HG02798 (cell line): ENCODE results near the gene EXD1.
A peak's percentile ranks its signal among the peaks of the same experiment; 100 is the strongest.
"Not testable (repeated sequence)": the region's sequence is repeated elsewhere in the genome, so short reads cannot be mapped to it uniquely, and the experiment has no call there.

ENCODE experiments used
- ATAC-seq: cut with Tn5 transposase; IDR thresholded peaks from one replicate; pipeline ENCODE4 v1.9.1; 2021; ENCODE audit warnings: mild to moderate bottlenecking; ENCODE audit not compliant: unreplicated experiment, poor library complexity

EXD1 gene, protein sequence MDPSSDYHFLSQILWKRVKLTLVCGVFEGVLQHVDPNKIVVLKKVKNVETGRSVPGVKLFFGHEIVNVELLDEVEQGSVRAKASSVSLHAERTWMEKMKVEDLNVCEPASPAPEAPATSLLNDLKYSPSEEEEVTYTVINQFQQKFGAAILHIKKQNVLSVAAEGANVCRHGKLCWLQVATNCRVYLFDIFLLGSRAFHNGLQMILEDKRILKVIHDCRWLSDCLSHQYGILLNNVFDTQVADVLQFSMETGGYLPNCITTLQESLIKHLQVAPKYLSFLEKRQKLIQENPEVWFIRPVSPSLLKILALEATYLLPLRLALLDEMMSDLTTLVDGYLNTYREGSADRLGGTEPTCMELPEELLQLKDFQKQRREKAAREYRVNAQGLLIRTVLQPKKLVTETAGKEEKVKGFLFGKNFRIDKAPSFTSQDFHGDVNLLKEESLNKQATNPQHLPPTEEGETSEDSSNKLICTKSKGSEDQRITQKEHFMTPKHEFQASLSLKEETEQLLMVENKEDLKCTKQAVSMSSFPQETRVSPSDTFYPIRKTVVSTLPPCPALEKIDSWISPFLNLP

DNA sequence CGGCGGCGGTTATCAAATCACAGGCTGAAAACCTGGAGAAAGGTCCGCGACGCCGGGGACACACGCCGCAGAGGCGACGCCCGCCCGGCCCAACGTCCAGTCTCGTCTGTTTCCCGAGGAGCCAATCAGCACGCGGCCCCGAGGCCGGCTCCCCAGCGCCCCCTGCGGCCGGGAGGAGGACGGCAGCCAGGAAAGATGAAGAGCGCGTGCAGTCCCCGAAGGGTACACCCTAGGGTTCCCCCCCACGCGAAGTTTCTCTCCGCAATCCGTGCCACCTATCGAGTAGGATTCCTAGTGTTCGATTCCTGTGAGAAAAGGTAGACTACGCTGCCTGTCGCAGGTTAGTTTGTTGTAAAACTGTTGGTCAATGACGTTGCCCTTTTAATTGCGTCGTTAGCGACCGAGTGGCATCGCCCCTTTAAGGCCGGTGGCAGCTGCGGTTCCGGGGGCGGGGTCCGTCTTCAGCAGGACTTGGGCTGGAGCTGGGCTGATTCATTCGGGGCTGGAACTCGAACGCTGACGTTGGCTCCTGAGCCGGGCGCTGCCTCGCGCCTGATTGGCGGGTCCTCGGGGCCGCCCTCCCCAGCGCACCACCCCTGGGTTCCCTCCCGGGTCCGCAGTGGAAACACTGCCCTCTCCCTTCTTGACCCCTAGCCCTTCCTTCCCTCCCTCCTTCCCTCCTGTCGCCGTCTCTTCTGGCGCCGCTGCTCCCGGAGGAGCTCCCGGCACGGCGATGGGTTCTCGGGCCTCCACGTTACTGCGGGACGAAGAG is at the start of gene EXD1, which contains the start of gene CHP1:
Gene EXD1 (minus strand): TSS at position 108 of the 772 bp plus-strand sequence. CDS start 4,182 bp downstream, outside the sequence.
Gene CHP1 (plus strand): TSS at position 619 of the 772 bp plus-strand sequence. CDS start 115 bp downstream, at position 734.
- peak; percentile 98 for ATAC-seq

DNA sequence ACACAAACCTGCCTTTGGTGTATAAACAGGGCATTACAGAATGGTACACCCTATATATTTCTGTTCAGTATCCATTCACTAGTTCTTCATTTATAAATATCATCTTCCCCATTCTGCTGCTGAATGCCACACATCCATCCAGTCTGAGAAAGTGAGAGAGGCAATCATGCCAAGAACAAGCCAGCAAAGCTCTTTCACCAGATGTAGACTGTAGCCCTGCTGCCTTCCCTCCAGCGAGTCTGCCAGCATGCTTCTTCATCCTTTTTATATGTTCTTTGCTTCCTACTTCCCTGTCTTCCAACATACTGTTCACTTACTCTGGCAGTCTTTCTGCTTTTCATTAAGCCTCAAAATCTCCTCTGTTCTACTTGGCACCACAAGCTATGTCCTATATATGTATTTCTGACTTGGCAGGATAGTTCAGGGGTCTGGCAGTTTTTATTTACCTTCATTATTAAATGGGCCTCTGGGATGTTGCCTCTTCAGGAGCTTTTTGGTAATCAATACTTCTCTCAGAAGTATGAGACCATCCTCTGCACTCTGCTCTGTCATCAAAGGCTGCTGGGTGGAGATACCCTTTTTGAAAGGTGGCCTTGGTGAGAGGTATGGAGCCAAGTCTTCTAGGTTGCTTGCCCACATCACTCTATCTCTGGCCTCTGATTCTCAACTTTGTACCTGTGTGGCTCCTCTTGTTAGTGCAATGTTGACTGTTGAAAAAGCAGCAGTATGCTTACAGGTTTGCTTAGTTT is 49.2 kb upstream of the EXD1 start:
- no peak for ATAC-seq

DNA sequence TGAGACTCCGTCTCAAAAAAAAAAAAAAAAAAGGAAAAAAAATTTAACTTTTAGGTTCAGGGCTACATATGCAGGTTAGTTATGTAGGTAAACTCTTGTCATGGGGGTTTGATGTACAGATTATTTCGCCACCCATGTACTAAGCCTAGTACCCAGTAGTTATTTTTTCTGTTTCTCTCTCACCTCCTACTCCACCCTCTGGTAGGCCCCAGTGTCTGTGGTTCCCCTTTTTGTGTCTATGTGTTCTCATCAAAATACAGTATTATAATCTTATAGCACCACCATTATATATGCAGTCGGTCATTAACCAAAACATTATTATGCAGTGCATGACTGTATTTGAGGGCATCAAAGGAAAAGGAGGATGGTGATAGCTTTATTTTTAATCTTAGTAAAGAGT is 47.8 kb upstream of the EXD1 start:
- no peak for ATAC-seq

DNA sequence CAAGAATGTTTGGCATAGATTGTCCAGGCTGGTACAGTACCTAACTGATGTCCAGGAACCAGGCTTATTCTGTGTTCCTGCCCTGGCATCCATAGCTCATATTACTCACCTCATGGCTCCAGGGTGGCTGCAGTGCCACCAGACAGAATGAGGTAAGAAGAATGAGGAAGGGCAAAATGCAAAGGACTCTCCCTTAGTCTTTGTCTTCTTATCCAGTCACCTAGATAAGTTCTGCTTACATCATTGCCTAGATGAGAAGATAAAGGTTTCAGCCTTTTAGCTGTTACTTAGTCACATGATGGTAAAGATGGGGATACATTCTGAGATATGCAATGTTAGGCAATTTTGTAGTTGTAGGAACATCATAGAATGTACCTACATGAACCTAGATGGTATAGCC is 46.3 kb upstream of the EXD1 start:
- no peak for ATAC-seq

DNA sequence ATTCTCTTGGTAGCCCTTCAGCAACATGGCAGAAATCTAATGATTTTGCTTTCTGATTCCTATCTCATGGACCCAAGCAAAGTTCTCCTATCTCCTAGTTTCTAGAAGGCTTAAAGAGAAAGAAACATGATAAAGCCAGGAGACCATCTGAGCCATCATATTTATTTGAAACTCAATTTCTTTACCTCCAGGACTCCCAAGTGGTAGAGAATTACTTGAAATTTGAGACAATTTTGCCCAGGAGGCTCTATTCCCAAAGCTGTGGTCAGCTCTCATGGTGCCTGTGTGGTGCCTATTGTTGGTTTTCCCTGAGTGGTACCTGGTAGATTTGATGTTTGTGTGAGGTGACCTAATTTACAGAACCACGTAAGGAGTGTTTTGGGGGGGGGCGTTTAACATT is 39.3 kb upstream of the EXD1 start:
- no peak for ATAC-seq

DNA sequence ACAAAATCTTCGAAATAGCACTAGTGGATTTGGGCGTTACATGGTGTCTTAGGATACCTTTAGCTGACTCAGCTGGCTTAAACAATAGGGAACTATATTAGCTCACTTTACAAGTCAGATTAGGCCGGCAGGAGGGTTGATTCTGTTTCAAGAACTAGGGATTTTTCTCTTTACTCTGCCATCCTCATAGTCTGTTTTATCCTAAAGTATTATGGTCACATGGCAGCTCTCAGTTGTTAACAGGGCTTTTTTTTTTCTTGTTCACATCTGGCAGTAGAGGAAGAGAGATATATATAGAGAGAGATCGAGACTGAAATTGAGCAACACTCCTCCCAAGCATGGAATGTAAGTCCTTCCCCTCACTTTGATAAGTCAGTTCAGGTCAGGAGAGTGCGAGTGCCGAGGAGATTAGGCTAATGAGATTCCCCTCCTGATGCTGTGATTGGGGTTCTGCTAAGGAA is 33.4 kb upstream of the EXD1 start:
- no peak for ATAC-seq

DNA sequence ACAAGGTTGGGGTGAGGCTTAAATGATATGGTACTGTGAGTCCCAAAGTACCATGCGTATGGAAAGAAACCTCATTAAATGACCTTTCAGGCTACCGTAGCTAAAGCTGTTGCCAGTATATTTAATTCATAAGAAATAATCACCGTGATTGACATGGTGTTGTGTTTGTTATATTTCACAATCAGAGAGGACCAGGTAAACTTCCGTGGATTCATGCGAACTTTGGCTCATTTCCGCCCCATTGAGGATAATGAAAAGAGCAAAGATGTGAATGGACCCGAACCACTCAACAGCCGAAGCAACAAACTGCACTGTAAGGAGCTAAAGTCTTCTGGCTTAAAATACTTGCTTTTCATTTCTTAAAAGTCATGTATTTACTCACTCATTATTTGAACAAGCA is 32.0 kb upstream of the EXD1 start:
- ATAC-seq = no peak

DNA sequence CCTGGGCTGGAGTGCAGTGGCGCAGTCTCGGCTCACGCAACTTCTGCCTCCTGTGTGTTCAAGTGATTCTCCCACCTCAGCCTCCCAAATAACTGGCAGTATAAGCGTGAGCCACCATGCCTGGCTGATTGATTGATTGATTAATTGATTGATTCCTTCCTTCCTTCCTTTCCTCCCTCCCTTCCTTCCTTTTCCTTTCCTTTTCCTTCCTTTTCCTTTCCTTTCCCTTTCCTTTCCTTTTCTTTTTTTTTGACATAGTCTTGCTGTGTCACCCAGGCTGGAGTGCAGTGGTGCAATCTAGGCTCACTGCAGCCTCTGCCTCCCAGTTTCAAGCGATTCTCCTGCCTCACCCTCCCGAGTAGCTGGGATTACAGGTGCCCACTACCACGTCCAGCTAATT is 30.4 kb upstream of the EXD1 start:
- not testable (repeated sequence) for ATAC-seq

DNA sequence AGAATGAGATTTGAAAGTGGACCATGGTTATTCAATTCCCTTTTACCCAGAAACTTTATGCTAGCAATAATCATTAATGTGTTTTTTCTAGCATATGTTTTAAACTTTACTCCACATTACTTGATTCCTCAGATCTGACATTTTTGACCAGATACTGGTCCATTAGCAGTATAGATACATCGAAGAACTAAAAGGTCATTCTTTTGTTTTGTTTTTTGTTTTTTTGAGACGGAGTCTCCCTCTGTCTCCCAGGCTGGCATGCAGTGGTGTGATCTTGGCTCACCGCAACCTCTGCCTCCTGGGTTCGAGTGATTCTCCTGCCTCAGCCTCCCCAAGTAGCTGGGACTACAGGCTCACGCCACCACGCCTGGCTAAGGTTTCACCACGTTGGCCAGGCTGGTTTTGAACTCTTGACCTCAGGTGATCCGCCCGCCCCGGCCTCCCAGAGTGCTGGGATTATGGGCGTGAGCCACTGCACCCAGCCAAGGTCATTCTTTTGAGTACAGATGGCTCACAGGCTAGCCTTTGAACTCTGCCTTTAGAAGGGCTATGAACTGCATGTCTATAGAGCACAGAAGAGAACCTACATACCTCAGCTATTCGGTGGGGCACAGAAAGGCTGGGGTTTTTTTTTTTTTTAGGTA is 29.1 kb upstream of the EXD1 start:
- no peak for ATAC-seq

DNA sequence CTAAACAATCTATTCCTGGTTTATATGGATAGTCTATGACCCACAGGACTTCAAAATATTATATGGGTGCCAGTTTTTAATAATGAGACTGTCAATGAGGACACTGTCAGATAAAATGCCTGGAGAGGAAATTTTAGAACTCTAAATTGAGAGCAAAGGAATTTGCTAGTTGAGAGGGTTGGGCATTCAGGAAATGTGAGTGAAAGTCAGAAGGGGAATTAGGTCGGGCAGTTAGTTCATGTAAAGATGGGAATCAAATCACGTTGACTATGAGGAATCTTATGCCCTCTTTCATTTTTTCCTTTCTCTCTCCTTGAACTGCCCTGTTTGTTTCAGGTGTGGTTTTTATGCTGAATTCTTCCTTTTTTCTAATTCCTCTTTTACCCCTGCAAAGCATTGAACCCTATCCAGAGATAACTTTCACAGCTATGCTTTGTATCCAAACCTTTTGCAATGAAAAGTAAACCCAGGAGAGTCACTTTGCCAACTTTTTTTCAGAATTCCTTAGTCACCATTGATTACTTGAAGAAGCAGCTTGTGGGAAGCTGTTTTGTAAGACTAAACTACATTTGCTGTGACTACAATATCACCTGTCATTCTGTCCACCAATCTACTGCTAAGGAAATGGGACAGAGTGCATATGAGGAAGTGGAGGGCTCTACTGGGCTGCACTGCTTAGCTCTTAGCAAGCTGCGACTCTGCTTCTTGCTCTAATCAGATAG is 28.4 kb upstream of the EXD1 start:
- no peak for ATAC-seq

DNA sequence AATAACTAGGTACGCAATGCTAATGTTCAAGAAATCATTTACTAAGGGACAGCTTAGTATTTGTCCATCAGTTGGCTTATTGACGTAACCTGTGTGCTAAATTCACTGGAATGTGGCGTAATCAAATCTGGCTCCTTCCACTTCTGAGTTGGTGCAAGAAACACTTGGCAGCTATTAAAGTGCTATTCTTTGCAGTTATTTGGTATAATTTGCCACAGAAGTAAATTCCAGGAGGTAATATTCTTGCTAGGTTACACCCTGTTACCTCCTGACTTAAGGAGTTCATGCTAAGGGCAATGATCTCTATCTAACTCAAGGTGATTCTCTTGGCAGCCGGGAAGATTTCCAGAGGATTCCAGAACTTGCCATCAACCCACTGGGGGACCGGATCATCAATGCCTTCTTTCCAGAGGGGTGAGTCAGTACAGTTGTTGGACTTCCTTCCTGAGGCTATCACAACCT is 26.1 kb upstream of the EXD1 start:
- no peak for ATAC-seq

DNA sequence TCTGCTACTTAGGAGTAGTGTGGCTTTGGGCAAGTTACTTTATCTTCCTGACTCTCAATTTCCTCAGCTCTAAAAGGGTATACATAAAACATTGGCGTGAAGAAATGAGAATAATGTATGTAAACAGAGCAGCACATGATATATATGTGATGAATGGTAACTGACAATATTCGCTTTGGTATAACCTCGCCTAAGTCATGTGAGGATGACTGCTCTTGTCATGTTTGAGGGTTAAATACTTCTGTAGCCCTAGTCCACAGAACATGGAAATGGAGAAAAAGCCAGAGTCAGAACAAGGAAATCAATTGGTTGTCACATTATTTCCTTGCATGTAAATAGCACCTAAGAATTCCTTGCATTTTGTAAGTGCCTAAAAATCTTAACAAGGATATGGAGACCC is 25.5 kb upstream of the EXD1 start:
- no peak for ATAC-seq

DNA sequence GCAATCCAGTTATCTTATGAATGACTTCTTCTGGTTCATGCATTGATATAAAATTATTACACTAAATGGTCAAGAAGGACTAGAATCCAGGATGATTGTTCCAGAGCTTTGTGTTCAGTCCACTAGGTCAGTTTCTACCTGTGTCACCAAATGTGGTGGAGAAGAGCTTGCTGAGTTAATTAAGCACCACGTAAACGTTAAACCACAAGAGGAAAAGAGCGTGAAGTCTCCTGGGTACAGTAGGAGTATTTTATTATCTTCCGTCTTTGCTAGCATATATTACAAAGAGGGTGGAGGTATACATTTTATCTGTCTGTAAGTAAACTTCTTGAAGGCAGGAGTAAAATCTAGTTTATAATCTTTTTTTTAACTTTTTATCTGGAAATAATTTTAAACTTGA is 24.0 kb upstream of the EXD1 start:
- no peak for ATAC-seq

DNA sequence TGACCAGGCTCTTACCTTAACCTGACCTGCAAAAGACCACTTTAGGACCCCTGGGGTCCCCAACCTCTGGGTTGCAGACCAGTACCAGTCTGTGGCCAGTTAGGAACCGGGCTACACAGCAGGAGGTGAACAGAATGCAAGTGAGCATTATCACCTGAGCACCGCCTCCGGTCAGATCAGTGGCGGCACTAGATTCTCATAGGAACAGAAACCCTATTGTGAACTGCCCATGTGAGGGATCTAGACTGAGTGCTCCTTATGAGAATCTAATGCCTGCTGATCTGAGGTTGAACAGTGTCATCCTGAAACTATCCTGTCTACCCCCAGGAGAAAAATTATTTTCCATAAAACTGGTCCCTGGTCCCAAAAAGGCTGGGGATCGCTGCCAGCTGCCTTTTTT is 20.9 kb upstream of the EXD1 start:
- no peak for ATAC-seq

DNA sequence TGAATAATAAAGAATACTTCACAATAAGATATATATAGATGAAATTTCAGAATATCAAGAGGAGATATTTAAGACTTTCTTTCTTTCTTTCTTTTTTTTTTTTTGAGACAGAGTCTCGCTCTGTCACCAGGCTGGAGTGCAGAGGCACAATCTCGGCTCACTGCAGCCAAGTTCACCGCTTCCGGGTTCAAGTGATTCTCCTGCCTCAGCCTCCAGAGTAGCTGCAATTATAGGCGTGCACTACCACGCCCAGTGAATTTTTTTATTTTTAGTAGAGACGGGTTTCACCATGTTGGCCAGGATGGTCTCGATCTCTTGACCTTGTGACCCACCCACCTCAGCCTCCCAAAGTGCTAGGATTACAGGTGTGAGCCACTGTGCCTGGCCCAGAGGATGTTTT is 20.2 kb upstream of the EXD1 start:
- not testable (repeated sequence) for ATAC-seq

DNA sequence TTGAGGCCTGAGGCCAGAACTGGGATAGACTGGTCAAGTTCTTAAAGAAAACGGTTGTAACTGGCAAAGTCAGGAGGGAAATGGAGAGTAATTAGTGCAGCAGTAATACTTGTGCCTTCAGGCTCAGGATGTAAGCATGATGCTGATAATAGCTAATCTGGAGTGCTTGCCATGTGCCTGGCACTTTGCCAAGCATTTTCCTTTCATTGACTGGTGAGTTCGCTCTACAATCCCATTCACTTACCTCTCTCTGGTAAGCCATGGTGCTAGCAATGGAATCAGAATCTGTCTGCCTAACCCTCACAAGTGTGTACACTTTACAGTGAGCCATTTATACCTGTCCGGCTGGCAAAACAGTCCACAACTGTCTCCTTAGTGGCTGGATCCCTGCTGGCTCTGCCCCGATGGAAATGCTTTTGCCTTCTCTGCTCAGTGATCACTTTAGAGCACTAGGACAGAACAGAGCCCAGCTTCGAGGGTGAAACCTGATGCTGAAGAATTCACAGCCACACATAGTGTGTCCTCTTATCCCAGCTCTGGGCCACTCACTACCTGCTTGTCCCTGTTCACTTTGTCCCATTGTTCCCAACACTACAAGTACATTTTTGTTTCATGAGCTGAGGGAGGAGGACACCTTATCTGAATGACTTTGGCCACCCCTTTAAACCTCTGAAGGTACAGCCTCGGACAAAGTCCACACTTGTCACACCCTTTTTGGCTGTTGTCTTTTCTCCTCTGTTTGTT is 10.8 kb upstream of the EXD1 start:
- no peak for ATAC-seq

DNA sequence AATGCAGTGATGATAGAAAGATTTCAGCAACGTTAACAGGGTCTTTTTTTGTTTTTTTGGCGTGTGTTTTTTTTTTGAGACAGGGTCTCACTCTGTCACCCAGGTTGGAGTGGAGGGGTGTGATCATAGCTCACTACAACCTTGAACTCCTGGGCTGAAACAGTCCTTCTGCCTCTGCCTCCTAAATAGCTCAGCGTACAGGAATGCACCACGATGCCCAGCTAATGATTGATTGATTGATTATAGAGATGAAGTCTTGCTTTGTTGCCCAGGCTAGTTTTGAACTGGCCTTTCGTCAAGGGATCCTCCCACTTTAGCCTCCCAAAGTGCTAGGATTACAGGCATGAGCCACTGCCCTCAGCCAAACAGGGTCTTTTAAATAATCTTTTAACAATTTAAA is 7.5 kb upstream of the EXD1 start:
- no peak for ATAC-seq

DNA sequence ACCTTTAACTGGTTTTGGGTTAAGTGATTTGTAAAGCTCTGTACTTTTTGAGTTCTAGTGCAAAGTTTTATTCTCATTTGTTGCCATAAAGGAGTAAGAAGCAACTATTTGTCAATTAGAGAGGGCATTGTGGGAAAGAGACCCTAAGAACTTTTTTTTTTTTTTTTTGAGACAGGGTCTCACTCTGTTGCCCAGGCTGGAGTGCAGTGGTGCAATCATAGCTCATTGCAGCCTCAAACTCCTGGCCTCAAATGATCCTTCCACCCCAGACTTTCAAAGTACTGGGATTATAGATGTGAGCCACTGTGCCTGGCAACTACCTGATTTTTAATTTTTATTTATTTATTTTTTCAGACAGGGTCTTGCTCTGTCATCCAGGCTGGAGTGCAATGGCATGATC is 5.4 kb upstream of the EXD1 start:
- no peak for ATAC-seq
